LNCaP clone FGC (cell line): ENCODE results near the gene FIBCD1.
A peak's percentile ranks its signal among the peaks of the same experiment; 100 is the strongest.

Source experiments
- DNase-seq: peaks from one replicate; pipeline ENCODE4 v3.0.0-alpha.2; 2011; ENCODE audit warnings: low read depth
- H3K4me3 ChIP-seq: 2 replicates; pipeline ENCODE4 v1.5.1; 2011; ENCODE audit warnings: mild to moderate bottlenecking, low read depth, low read length, control low read depth
- CTCF ChIP-seq: IDR thresholded peaks from 2 replicates; pipeline ENCODE4 v1.5.1; 2012; ENCODE audit warnings: mild to moderate bottlenecking; ENCODE audit not compliant: control insufficient read depth, insufficient read depth; ENCODE audit errors: extremely low read depth

Gene FIBCD1

GRCh38 chr9:130874783-130875182 is 64.3 kb downstream of the FIBCD1 start:
- no peak overlapping the region for H3K4me3 ChIP-seq
- no peak for TF ChIP-seq CTCF
- DNase-seq = no peak

GRCh38 chr9:130873966-130874365 is 65.1 kb downstream of the FIBCD1 start:
- DNase-seq = no peak
- H3K4me3 ChIP-seq = no peak overlapping the region
- TF ChIP-seq CTCF = no peak

- no peak overlapping the region for H3K4me3 ChIP-seq
- TF ChIP-seq CTCF = no peak
- DNase-seq = peak; percentile 73
Observed at GRCh38 chr9:130872912-130873503, 66.0 kb downstream of the FIBCD1 start.

- DNase-seq = no peak
- TF ChIP-seq CTCF = no peak
- H3K4me3 ChIP-seq = no peak overlapping the region
Observed at GRCh38 chr9:130872508-130872907, 66.5 kb downstream of the FIBCD1 start.

GRCh38 chr9:130872093-130872492 is 67.0 kb downstream of the FIBCD1 start:
- TF ChIP-seq CTCF = no peak
- H3K4me3 ChIP-seq = no peak overlapping the region
- no peak for DNase-seq

- TF ChIP-seq CTCF = no peak
- no peak overlapping the region for H3K4me3 ChIP-seq
- DNase-seq = no peak
Observed at GRCh38 chr9:130871395-130872062, 67.5 kb downstream of the FIBCD1 start.
